Panc1 (cell line): Measurements from ENCODE around the gene SP4.

Experiments used
- CTCF ChIP-seq: fragments of 450-650 bp; IDR thresholded peaks from 2 replicates; pipeline ENCODE4 v1.5.1; 2017; ENCODE audit warnings: mild to moderate bottlenecking
- POLR2AphosphoS5 ChIP-seq: IDR thresholded peaks from 2 replicates; pipeline ENCODE4 v1.6.1; 2012; ENCODE audit warnings: mild to moderate bottlenecking, low read depth, low read length, moderate library complexity
- REST ChIP-seq, 2 experiments: IDR thresholded peaks; 2 replicates each; pipeline ENCODE4 v1.6.1; 2011 to 2012; ENCODE audit warnings: low read depth in 2 of 2, control low read depth in 1 of 2, low read length in 1 of 2, mild to moderate bottlenecking in 1 of 2, moderate library complexity in 1 of 2; ENCODE audit not compliant: insufficient read depth in 1 of 2
- SIN3A ChIP-seq: IDR thresholded peaks from 2 replicates; pipeline ENCODE4 v1.6.1; 2012; ENCODE audit warnings: low read depth, mild to moderate bottlenecking, low read length, moderate library complexity, borderline replicate concordance; ENCODE audit not compliant: insufficient read depth
- TCF7L2 ChIP-seq: IDR thresholded peaks from 2 replicates; pipeline ENCODE4 v1.6.1; 2011; ENCODE audit warnings: mild to moderate bottlenecking, low read depth, low read length, inconsistent platforms

GRCh38 chr7:21562385-21562784, 134.5 kb downstream of the SP4 start:
- no peak for TF ChIP-seq CTCF
- no peak for TF ChIP-seq POLR2AphosphoS5
- TF ChIP-seq REST (IDR thresholded peaks at IDR 0.05; ENCODE audit: insufficient read depth in 1 of 2, low read depth in 2 of 2, low read length in 1 of 2), result no peak
- no peak for TF ChIP-seq TCF7L2
- no peak for TF ChIP-seq SIN3A
